HG03575 (cell line): Measurements from ENCODE around the gene ZBTB44.

Experiments used
- ATAC-seq: cut with Tn5 transposase; IDR thresholded peaks from one replicate; pipeline ENCODE4 v1.9.1; 2021; ENCODE audit not compliant: unreplicated experiment, insufficient number of reproducible peaks, low FRiP score; ENCODE audit errors: extremely low read depth

The ZBTB44 gene

DNA sequence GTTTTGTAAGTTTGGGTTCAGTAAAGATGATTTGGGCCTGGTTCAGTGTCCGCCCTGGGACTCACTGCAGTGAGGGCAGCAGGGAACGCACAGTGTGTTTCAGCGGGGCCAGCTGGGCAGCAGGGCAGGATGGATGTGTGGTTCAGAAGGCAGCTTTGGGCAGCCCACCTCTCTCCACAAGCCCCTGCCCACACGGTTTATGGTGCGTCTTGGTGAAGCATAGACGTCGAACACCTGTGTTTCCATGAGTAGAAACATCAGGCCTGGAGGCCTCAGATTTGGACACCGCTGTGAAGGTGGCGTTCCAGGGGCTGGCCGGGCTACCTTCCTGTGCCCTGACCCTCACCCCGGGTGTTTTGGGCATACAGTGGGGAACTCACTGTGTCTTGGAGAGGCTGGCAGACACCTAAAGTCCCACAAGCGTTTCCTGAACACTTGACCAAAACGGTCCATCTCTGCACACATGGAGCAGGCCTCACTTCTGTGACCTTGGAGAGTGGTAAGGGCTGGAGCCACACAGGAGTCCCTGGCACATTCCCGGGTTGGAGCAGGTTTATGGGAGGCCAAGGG is 96.1 kb downstream of the ZBTB44 start:
- no peak for ATAC-seq

DNA sequence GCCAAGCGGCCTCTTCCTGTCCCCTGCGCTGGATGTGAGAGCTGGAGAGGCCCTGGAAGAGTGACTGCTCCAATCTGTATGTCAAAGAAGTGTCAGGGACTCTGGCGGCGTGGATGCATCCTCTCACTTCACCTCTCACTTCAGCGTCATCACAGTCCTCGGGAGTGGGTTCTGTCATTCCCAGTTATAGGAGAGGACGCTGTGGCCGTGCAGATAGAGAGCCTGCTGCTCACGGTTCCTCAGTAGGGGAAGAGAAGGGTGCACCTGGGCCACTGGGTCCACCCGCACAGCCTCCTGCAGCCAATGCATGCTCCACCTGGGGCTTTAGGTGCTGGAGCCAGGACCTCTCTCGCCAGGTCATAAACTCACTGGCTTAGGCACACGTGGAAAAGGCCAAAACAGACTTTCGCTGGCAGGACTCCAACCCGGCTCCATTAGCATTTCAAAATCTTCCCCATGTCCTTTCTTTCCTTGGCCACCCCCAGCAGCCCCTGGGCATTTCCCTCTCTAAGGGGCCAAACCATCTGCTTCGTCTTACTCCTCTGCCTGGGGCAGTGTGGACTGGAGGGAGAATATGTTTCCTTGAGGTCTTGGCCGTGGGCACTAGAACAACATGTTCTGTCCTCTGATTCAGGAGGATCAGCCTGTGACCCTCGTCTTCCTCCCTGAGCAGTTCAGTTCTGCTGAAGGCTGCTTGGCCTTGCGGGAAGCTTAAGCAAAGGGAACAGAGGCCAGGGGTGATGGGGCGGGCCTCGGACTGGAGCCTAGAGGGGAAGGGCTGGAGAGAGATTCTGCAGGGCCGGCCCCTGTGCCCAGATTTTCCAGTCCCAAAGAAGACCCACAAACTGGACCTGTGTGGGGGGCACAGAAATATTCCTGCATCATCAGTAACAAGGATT is 97.3 kb downstream of the ZBTB44 start:
- no peak for ATAC-seq

DNA sequence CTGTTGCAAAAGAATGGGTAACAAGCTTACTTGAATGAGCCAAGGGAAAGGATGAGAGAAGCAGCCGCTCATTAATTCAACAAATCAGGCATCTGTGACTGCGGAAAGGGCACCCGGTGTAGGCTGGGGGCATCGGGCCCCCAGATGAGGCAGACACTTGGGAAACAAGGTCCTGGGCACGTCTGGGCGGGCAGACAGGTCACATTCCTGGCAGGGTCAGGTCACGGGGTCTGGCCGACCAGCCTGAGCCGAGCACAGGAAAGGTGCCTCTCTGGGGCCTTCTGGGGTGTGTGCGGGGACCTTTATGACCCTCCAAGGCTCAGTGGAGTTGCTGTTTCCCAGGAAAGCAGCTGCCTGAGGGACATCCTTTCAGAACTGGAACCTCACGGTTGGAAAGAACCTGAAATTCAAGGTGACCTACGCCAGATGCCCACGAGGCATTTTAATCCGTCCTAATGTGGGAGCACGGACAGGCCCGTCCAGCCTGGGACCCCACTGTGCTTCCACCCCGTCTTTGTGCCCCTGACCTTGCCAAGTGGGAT is 98.1 kb downstream of the ZBTB44 start:
- no peak for ATAC-seq

DNA sequence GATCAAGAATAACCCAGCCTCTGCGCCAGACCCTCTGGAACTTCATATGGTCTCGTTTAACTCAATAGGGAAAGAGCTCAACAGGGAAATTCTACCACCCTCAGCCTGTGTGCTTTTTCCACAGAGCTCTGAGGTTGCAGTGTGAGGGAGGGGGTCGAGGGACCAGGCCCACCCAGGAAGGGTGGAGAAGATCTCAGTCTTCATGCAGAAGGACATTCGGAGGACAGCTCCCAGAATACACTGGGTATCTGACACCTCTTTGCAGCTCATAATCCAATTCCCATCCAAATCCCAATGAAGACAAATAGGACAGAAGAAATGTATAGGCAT is 98.5 kb downstream of the ZBTB44 start:
- no peak for ATAC-seq

DNA sequence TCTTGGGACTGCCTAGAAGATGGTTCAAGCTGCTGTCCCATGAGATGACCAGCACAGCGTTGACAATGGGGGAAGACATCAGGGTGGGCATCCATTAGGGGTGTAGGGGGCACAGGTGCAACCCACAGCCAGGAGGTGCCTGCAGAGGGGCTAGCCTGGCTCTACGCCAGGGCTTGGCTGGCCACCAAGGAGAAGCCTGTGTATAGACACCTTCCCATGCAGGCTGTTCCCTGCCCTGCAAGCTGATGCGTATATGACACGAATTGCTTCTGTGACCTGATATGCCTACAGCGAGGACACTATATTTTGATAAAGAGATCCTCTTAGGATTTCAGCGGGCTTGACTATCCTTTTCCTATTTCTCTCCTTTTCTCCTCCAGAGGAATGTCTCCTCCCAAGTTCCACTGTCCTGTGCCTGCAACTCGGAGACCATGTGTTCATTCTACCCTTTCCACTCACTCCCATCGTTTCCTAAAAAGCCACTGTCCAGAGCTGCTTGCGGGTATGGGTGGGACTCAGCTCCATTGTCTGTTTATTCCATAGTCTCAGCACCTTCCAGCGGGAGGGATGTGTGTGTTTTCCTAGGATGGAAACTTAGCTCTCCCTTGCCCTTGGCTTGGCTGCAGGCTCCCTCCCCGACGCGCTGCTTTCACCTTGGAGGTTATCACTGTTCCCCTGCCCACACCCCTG is 99.0 kb downstream of the ZBTB44 start:
- no peak for ATAC-seq

DNA sequence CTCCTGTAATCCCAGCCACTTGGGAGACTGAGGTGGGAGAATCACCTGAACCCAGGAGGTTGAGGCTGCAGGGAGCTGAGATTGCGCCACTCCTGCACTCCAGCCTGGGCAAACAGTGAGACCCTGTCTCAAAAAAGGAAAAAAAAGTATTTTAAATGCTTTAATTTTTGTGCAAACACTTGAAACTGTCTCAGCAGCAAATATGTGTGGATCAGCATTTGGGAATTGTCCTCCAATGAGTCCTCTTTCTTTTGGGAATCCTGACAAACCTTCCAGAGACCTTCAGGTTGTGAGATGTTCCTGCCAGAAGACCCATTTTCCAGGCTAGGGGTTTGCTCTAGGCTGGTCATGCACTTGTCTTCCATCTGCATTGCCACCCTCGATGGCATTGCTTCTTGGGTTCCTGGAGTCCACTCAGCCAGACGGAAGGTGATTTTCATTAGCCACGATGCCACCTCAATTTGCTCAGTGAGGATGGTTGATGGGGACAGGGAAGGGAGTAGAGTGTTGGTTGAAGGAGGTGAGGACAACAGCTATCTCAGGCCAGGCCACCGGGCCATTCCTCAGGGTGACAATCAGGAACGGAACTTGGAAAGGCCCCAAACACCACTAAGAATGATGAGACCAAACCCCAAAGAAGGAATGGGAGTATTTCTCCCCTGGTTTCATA is 99.7 kb downstream of the ZBTB44 start:
- no peak for ATAC-seq

DNA sequence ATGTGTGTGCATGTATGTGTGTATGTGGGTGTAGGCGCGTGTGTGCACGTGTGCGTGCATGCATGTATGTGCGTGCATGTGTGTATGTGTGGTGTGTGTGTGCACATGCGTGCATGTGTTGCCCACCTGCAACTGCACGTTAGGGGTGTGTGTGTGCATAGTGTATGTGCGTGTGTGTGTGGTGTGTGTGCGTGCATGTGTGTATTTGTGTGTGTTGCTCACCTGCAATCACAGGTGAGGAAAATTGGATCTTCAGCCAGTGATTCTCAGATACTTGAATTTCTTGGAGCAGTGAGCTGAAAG is 100.8 kb downstream of the ZBTB44 start:
- no peak for ATAC-seq

DNA sequence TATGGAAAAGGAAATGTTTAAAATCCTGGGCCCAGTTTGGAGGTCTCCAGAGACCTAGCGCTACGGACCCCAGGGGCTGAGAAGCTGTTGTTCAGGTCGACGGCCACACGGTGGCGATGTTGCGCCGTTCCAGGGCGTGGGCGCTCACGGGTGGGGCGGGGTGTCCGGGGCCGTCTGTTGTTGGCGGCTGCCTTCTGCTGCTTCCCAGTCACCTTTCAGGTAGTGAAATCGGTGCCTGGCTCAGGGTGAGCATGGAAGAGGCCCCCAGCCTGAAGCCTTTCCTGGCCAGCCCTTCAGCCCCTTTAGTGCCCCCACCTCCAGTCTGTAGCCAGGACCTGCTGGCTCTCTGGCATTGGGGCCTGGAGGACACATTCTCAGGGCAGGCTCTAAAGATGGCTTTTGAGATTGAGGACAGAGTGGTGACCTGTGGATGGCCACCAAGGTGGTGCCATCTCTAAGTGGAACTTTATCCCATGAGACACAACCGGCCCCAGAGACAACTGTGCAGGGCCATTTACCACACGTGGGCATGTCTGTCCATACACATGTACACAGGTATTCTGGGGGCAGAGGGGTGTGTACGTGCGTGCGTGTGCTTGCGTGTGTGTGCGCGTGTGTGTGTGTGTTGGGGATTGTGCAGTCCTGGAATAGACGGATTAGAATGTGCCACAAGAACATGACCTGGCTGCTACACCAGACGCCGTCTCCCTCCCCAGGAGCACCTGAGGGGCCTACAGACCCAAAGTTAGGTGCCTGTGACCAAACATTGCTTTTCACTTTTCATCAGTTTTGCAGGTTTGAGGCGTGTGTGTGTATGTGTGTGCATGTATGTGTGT is 101.4 kb downstream of the ZBTB44 start:
- ATAC-seq = no peak

DNA sequence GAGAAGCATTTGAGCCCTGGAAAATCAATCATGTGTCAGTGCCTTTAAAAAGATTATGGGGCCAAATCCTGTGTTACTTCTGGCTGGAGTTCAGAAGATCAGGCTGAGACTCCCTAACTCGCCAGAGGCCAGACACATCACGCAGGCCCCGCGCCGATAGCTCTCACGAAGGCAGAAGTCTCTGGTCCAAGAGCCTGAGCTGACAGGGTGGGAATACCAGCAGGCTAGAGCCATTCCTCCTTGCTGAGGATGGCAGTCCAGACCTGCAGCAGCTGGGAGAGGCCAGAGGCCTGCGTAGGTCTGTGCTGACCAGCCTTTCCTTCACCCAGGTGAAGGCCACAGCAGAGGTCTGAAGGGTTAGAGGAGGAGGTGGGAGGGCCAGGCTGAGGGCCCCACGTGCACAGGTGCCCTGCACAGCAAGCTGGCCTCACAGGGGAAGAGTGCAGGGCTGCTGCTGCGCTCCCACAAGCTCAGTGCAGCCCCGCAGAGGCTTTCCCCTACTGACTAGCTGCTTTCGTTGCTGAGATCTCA is 102.2 kb downstream of the ZBTB44 start:
- ATAC-seq = no peak

DNA sequence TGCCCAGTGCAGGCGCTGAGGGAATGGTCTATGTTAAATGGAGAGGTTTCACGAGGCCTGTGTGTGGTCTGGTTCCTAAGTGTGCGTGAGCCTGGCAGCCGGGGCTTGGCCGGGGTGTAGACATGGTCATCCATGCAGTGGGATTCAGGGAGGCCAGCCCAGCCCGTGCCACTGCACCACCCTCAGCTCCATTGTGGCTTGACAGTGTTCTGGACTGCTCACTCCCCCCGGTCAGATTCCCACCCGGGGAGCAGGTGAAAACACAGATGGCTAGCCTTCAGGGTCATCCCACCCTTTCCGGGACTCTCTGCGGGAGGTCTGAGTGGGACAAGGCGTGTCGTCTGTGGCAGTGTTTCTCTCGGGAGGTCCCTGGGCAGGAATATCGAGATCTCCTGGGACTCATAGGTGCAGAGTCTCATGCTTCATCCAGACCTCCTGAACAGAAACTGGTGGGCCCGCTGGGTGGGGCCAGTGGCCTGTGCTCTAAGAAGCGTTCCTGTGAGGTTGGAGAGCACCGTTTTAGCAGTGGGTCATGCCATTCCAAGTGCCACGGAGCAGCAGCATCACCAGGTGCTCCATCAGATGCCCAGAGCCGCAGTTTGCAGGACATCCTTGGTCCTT is 102.8 kb downstream of the ZBTB44 start:
- no peak for ATAC-seq

DNA sequence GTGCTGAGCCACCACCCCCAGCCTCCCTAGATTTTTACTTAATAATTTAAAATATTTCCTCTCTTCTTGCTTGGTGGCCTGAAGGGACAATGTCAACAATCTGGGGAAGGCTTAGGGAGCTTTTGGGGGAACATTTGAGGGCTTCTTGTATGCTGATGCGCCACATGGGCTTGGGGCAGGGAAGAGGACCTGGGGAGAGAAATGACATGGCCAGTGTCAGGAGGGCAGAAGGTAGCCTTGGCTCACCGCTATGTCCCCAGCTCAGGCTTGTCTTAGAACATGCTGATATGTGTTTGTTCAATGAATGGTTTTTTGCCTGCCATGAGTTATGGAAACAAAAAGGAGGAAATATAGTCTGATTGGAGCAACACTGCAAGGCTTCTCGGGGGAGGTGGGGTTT is 103.6 kb downstream of the ZBTB44 start:
- ATAC-seq = no peak

DNA sequence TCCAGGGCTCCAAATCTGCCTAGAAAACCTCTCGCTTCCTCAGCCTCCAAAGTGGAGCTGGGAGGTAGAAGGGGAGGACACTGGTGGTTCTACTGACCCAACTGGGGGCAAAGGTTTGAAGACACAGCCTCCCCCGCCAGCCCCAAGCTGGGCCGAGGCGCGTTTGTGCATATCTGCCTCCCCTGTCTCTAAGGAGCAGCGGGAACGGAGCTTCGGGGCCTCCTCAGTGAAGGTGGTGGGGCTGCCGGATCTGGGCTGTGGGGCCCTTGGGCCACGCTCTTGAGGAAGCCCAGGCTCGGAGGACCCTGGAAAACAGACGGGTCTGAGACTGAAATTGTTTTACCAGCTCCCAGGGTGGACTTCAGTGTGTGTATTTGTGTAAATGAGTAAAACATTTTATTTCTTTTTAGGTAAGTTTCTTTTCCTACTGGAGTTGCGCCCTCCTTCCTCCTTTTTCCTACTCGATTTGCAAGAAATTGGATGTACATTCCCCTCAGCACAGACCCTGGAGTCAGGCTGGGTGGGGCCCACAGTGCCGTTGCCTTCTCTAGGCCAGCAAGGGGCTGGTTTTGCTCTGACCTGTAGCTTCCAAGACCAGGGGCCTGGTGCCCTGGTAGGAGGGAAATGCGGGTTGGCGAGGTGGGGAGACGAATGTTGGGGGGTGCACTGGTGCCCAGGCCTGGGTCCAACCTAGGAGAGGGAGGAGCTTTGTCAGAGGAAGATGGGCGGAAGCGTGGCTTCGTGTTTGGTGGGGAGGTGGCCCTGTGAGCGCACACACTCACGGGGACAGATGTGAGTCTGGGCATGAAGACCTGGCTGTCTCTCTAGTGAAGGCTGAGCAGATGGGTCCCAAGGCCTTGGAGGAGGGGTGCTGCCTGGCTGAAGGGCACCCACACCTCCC is 104.5 kb downstream of the ZBTB44 start:
- ATAC-seq = no peak

DNA sequence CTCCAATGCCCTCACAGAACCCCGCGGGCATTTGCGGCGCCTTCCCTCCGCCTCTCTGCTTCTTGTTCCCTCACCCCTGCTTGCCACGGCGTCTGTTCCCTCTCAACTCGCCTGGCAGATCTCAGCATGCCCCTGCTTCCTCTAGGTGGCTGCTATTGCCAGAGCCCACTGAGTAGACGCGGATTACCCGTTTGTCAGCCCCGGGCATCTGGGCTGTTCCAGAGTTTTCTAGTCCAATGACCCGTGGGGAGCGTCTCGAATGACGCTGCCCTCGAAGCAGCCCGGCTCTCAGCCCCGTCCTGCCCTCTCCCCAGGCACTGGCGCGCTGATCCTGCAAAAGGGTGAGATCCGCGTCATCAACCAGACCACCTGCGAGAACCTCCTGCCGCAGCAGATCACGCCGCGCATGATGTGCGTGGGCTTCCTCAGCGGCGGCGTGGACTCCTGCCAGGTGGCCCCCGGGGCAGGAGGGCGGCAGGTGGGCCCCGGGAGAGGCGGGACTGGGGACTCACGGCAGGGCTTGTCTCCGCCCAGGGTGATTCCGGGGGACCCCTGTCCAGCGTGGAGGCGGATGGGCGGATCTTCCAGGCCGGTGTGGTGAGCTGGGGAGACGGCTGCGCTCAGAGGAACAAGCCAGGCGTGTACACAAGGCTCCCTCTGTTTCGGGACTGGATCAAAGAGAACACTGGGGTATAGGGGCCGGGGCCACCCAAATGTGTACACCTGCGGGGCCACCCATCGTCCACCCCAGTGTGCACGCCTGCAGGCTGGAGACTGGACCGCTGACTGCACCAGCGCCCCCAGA is 105.4 kb downstream of the ZBTB44 start:
- ATAC-seq = no peak

DNA sequence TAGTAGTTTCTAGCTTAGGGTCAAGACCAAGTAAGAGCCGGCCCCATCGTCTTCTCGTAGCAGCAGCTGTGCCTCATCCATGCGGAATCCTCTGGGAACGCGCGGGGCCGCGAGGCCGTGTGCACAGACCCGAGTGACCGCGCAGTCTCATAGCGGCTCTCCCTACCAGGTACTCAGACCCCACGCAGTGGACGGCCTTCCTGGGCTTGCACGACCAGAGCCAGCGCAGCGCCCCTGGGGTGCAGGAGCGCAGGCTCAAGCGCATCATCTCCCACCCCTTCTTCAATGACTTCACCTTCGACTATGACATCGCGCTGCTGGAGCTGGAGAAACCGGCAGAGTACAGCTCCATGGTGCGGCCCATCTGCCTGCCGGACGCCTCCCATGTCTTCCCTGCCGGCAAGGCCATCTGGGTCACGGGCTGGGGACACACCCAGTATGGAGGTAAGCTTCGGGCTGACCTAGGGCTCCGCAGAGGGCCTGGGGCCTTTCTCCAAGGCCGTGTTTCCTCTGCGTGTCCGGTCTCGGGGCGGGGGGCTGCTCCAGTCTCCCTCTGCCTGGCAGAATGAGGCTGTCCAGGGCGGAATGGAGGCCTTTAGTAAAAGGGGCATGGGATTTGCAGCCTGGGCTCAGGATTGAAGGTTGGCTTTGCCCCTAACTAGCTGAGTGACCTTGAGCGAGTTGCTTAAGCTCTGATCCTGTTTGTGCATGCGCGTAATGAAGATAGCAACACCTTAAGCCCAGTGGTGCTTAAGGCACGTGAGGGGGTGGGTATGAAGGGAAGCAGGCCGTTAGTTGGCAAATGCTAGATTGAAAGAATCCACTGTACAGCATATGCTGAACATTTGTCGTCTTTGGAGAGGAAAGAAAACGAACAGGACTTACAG is 106.2 kb downstream of the ZBTB44 start:
- no peak for ATAC-seq

DNA sequence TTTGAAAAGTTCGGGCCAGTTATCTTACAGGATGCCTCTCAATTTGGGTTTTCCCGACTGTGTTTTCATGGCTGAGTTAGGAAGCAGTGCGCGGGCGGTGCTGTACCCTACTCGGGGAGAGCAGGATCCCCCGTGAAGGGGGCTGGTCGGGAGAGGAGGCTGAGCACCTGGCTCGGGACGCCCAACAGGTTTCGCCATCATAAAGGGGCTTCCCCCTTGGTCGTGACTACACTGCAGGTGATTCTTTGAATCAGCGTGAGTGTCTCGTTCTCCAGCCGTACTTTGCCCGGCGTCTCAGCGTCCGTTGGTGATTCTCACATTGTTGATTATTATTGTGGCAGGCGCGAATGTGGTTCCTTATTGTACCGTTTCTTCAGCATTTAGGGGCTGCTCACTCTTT is 108.6 kb downstream of the ZBTB44 start:
- no peak for ATAC-seq

DNA sequence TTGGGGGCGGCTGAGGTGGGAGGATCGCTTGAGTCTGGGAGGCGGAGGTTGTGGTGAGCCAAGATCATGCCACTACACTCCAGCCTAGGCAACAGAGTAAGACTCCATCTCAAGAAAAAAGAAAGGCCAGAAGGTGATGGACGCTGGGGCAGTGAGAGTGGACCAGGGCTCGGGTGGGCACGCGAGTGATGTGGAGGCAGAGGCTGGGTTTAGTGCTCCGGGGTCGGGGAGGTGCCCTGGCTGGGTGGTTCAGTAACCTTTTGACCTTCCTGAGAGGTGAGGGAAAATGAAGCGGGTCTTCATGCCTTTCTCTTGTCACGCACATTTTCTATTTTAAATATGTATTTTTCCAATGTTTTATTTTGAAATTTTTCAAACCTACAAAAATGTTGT is 110.0 kb downstream of the ZBTB44 start:
- no peak for ATAC-seq
